SIG-M5 treated with dmso at 0.1 percent for 504 hours (cell line): ENCODE data around the gene BMP7.
"Not testable (repeated sequence)": the region's sequence is repeated elsewhere in the genome, so short reads cannot be mapped to it uniquely, and the experiment has no call there.

Experiments
- DNase-seq: peaks from one replicate; lab custom pipeline; 2025; ENCODE audit not compliant: unreplicated experiment; lab: John Stamatoyannopoulos, UW

The BMP7 gene

GRCh38 chr20:57251344-57251743, 15.1 kb downstream of the BMP7 start:
- peak; percentile 63 for DNase-seq

- DNase-seq: peak; percentile 95
These were observed 15.7 kb downstream of the BMP7 start for GRCh38 chr20:57250607-57251343.

GRCh38 chr20:57249772-57250171, 16.7 kb downstream of the BMP7 start:
- no peak for DNase-seq

- DNase-seq: no peak
These were observed 17.4 kb downstream of the BMP7 start for GRCh38 chr20:57249073-57249472.

GRCh38 chr20:57248132-57248797, 18.2 kb downstream of the BMP7 start:
- no peak for DNase-seq

- DNase-seq: peak; percentile 95
These were observed 19.0 kb downstream of the BMP7 start for GRCh38 chr20:57247292-57247965.

- DNase-seq: no peak
These were observed 20.4 kb downstream of the BMP7 start for GRCh38 chr20:57245997-57246396.

GRCh38 chr20:57244627-57245214, 21.7 kb downstream of the BMP7 start:
- peak; percentile 86 for DNase-seq

- no peak for DNase-seq
These were observed 22.2 kb downstream of the BMP7 start for GRCh38 chr20:57244221-57244585.

- peak; percentile 93 for DNase-seq
These were observed 22.8 kb downstream of the BMP7 start for GRCh38 chr20:57243480-57244220.

- no peak for DNase-seq
These were observed 24.0 kb downstream of the BMP7 start for GRCh38 chr20:57242414-57242813.

- no peak for DNase-seq
These were observed 25.0 kb downstream of the BMP7 start for GRCh38 chr20:57241363-57241991.

- no peak for DNase-seq
These were observed 25.7 kb downstream of the BMP7 start for GRCh38 chr20:57240581-57241362.

- not testable (repeated sequence) for DNase-seq
These were observed 26.7 kb downstream of the BMP7 start for GRCh38 chr20:57239725-57240124.

GRCh38 chr20:57239324-57239723, 27.1 kb downstream of the BMP7 start:
- DNase-seq: not testable (repeated sequence)

GRCh38 chr20:57238089-57238488, 28.4 kb downstream of the BMP7 start:
- no peak for DNase-seq

GRCh38 chr20:57237585-57237953, 28.9 kb downstream of the BMP7 start:
- no peak for DNase-seq

- no peak for DNase-seq
These were observed 29.4 kb downstream of the BMP7 start for GRCh38 chr20:57236813-57237584.
